Keratinocyte (primary cell): Measurements from ENCODE around the gene CDYL2. TPM values are rescaled to one million over a fixed set of nuclear protein-coding genes. Genes with fewer than 3 reads are reported as not detected.
"Not testable (repeated sequence)": the region's sequence is repeated elsewhere in the genome, so short reads cannot be mapped to it uniquely, and the experiment has no call there.

Source experiments
- DNase-seq: peaks from one replicate; pipeline ENCODE4 v3.0.0-alpha.2; 2011; ENCODE audit warnings: low read depth, missing footprints, low spot score
- FAIRE-seq: peaks from 2 replicates; lab custom pipeline; 2011; peaks lifted over from hg19 to GRCh38; lab: Jason Lieb, UNC
- H2AFZ ChIP-seq: 2 replicates; pipeline ENCODE4 v1.6.0; 2012; ENCODE audit warnings: low read length, control low read depth, inconsistent platforms; ENCODE audit not compliant: control insufficient read depth
- H3K27ac ChIP-seq: 2 replicates; pipeline ENCODE4 v1.5.1; 2011; ENCODE audit warnings: low read length; ENCODE audit not compliant: control insufficient read depth, insufficient read depth
- H3K27me3 ChIP-seq: 3 replicates; pipeline ENCODE4 v1.6.0; 2011; ENCODE audit warnings: low read length; ENCODE audit not compliant: control insufficient read depth, insufficient read depth; ENCODE audit errors: extremely low read depth
- H3K36me3 ChIP-seq, 2 experiments: 2 replicates in 1 of 2; 3 replicates in 1 of 2; pipeline ENCODE4 v1.5.1; 2011; ENCODE audit warnings: low read length in 2 of 2, mild to moderate bottlenecking in 1 of 2; ENCODE audit not compliant: control insufficient read depth in 2 of 2, insufficient read depth in 2 of 2; ENCODE audit errors: extremely low read depth in 1 of 2
- H3K4me1 ChIP-seq: 3 replicates; pipeline ENCODE4 v1.5.1; 2011; ENCODE audit warnings: low read length; ENCODE audit not compliant: control insufficient read depth, insufficient read depth; ENCODE audit errors: extremely low read depth
- H3K4me2 ChIP-seq: 3 replicates; pipeline ENCODE4 v1.6.0; 2011; ENCODE audit warnings: low read depth, low read length; ENCODE audit not compliant: control insufficient read depth, insufficient read depth; ENCODE audit errors: extremely low read depth
- H3K4me3 ChIP-seq, 3 experiments: fragments of 200-600 bp in 1 of 3; sonication (generic) in 1 of 3; 2 replicates in 2 of 3; 3 replicates in 1 of 3; pipeline ENCODE4 v1.5.1; 2011 to 2016; ENCODE audit warnings: low read length in 3 of 3, mild to moderate bottlenecking in 3 of 3, control low read depth in 2 of 3, inconsistent platforms in 1 of 3, low read depth in 1 of 3, mixed read lengths in 1 of 3, mixed run types in 1 of 3, moderate library complexity in 1 of 3; ENCODE audit not compliant: control insufficient read depth in 2 of 3, insufficient read depth in 2 of 3; ENCODE audit errors: extremely low read depth in 1 of 3
- H3K79me2 ChIP-seq: 2 replicates; pipeline ENCODE4 v1.6.0; 2012; ENCODE audit warnings: low read length; ENCODE audit not compliant: control insufficient read depth, insufficient read depth
- H3K9ac ChIP-seq: 3 replicates; pipeline ENCODE4 v1.6.0; 2011; ENCODE audit warnings: low read length; ENCODE audit not compliant: control insufficient read depth, insufficient read depth; ENCODE audit errors: extremely low read depth
- H3K9me1 ChIP-seq: 3 replicates; pipeline ENCODE4 v1.6.0; 2011; ENCODE audit warnings: low read length; ENCODE audit not compliant: control insufficient read depth, insufficient read depth; ENCODE audit errors: extremely low read depth
- H3K9me3 ChIP-seq: 2 replicates; pipeline ENCODE4 v1.5.1; 2012; ENCODE audit warnings: low read depth, low read length; ENCODE audit not compliant: control insufficient read depth
- H4K20me1 ChIP-seq: 3 replicates; pipeline ENCODE4 v1.6.0; 2011; ENCODE audit warnings: low read length; ENCODE audit not compliant: control insufficient read depth, insufficient read depth; ENCODE audit errors: extremely low read depth
- EZH2 ChIP-seq: IDR thresholded peaks from one replicate; pipeline ENCODE4 v1.6.1; 2012; ENCODE audit warnings: inconsistent platforms, mild to moderate bottlenecking, low read length, moderate library complexity
- dilution Hi-C: fragments of 300-500 bp; cut with MboI; formaldehyde crosslinking; loops from one replicate; pipeline ENCODE4 v1.7.0; 2020; ENCODE audit warnings: low sequenced_read_pairs; ENCODE audit not compliant: extremely low pct_ligation_motif_present
- polyA plus RNA-seq, 5 experiments: library from polyadenylated mRNA; depleted of rRNA in 3 of 5; stranded (reverse) in 3 of 5; stranded (forward) in 1 of 5; unstranded in 1 of 5; fragments of >200 nt; gene quantifications; 1 replicate in 1 of 5; 2 replicates in 3 of 5; 3 replicates in 1 of 5; pipeline versions ENCODE4 v1.2.1 to v1.2.3, GENCODE V29; 2011 to 2012; ENCODE audit warnings: missing spikeins in 2 of 5, low read depth in 1 of 5, low replicate concordance in 1 of 5
- TF ChIP-seq, protein P1 (sequence below), 3 experiments: IDR thresholded peaks in 1 of 3; conservative IDR thresholded peaks in 1 of 3; optimal IDR thresholded peaks in 1 of 3; 2 replicates in 2 of 3; 3 replicates in 1 of 3; pipeline versions ENCODE3 to v1.5.1; 2011; ENCODE audit warnings: low read length in 3 of 3, mild to moderate bottlenecking in 3 of 3, moderate library complexity in 2 of 3, control low read depth in 1 of 3, inconsistent platforms in 1 of 3; ENCODE audit not compliant: insufficient read depth in 2 of 3; ENCODE audit errors: extremely low read depth in 1 of 3

The CDYL2 gene
- polyA plus RNA-seq, 1 donor (not counting 4 experiments of a cell fraction or from before 2014, with no cell fraction given), result 2.0 TPM

DNA sequence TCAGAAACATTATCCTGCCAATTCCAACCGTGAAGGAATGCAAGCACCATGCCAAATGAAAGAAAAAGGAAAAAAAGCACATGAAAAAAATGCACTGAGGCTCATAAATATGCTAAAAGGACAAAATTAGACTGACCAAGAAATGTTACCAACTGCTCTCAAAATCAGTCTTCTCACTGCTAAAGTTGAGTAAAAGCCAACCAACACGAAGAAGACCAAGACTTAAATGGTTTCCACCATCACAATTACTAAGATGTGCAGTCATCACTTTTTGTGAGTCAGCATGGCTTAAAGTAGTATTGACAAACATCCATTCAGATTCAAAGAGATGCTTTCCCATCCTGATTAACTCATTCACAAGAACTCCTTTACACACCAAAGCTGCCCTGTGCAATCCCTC lies 16.4 kb downstream of the CDYL2 start:
- no peak overlapping the region for H3K9ac ChIP-seq
- H3K27ac ChIP-seq, result no peak overlapping the region
- no peaks in the 10 kb centered on the region for H4K20me1 ChIP-seq
- TF ChIP-seq EZH2, result no peak
- TF ChIP-seq, protein P1, sequence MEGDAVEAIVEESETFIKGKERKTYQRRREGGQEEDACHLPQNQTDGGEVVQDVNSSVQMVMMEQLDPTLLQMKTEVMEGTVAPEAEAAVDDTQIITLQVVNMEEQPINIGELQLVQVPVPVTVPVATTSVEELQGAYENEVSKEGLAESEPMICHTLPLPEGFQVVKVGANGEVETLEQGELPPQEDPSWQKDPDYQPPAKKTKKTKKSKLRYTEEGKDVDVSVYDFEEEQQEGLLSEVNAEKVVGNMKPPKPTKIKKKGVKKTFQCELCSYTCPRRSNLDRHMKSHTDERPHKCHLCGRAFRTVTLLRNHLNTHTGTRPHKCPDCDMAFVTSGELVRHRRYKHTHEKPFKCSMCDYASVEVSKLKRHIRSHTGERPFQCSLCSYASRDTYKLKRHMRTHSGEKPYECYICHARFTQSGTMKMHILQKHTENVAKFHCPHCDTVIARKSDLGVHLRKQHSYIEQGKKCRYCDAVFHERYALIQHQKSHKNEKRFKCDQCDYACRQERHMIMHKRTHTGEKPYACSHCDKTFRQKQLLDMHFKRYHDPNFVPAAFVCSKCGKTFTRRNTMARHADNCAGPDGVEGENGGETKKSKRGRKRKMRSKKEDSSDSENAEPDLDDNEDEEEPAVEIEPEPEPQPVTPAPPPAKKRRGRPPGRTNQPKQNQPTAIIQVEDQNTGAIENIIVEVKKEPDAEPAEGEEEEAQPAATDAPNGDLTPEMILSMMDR (optimal IDR thresholded peaks at IDR 0.05 in 1 of 3, IDR thresholded peaks at IDR 0.05 in 1 of 3, conservative IDR thresholded peaks at IDR 0.05 in 1 of 3; ENCODE audit: extremely low read depth in 1 of 3, insufficient read depth in 2 of 3, low read length in 3 of 3), result no peak
- no peak for DNase-seq
- no peak overlapping the region for H3K4me2 ChIP-seq
- dilution Hi-C loops, result no loop called here
- no peaks in the 10 kb centered on the region for H3K27me3 ChIP-seq
- no peaks in the 10 kb centered on the region for H3K36me3 ChIP-seq
- no peaks in the 10 kb centered on the region for H3K79me2 ChIP-seq
- no peaks in the 10 kb centered on the region for H3K4me1 ChIP-seq
- peak; percentile 62 for FAIRE-seq
- no peak overlapping the region for H3K4me3 ChIP-seq
- H2AFZ ChIP-seq, result no peak overlapping the region
- H3K9me1 ChIP-seq, result no peaks in the 10 kb centered on the region
- no peaks in the 10 kb centered on the region for H3K9me3 ChIP-seq

- H3K4me2 ChIP-seq, FAIRE-seq, DNase-seq, H4K20me1 ChIP-seq, H3K9me3 ChIP-seq, H3K27me3 ChIP-seq, H3K36me3 ChIP-seq, H3K9ac ChIP-seq, H3K27ac ChIP-seq, H2AFZ ChIP-seq, dilution Hi-C loops, H3K4me1 ChIP-seq, H3K79me2 ChIP-seq, H3K4me3 ChIP-seq, H3K9me1 ChIP-seq: not testable (repeated sequence)
These were observed 17.8 kb downstream of the CDYL2 start for GRCh38 chr16:80786561-80786960.

- no peak overlapping the region for H3K4me3 ChIP-seq
- no peak overlapping the region for H3K27ac ChIP-seq
- TF ChIP-seq, protein P1 (optimal IDR thresholded peaks at IDR 0.05 in 1 of 3, IDR thresholded peaks at IDR 0.05 in 1 of 3, conservative IDR thresholded peaks at IDR 0.05 in 1 of 3; ENCODE audit: extremely low read depth in 1 of 3, insufficient read depth in 2 of 3, low read length in 3 of 3), result no peak
- no peak for TF ChIP-seq EZH2
- H3K4me1 ChIP-seq, result no peaks in the 10 kb centered on the region
- H3K27me3 ChIP-seq, result no peaks in the 10 kb centered on the region
- H3K9ac ChIP-seq, result no peak overlapping the region
- no peaks in the 10 kb centered on the region for H3K36me3 ChIP-seq
- H3K4me2 ChIP-seq, result no peak overlapping the region
- no peaks in the 10 kb centered on the region for H3K9me3 ChIP-seq
- dilution Hi-C loops, result no loop called here
- no peaks in the 10 kb centered on the region for H3K9me1 ChIP-seq
- no peak for FAIRE-seq
- no peaks in the 10 kb centered on the region for H4K20me1 ChIP-seq
- DNase-seq, result no peak
- H3K79me2 ChIP-seq, result no peaks in the 10 kb centered on the region
- no peak overlapping the region for H2AFZ ChIP-seq
These were observed 19.4 kb downstream of the CDYL2 start for GRCh38 chr16:80784951-80785350.
